Heart left ventricle (tissue), 16 donors: Measurements from ENCODE around the gene LRRC1. TPM values are rescaled to one million over a fixed set of nuclear protein-coding genes. Genes with fewer than 3 reads are reported as not detected.
A peak's percentile ranks its signal among the peaks of the same experiment; 100 is the strongest.

Experiments used
- ATAC-seq, 4 donors: fragments of 200-7000 bp; cut with Tn5 transposase; one replicate each; pipeline ENCODE4 v1.9.1; 2020 to 2022; ENCODE audit warnings: moderate library complexity in 4 of 4, mild to moderate bottlenecking in 3 of 4, moderate number of reproducible peaks in 1 of 4
- DNase-seq, 5 donors: peaks; one replicate each; pipeline ENCODE4 v3.0.0-alpha.2; 2020
- H3K27ac ChIP-seq, 12 donors: fragments of 200-600 bp; sonication (generic) in 4 of 12; one replicate each; pipeline versions ENCODE4 v1.5.0 to v1.8.0; 2016 to 2022; ENCODE audit warnings: mild to moderate bottlenecking in 2 of 12
- H3K27me3 ChIP-seq, 9 donors: fragments of 200-600 bp; sonication (generic) in 2 of 9; one replicate each; pipeline versions ENCODE4 v1.5.1 to v1.8.0; 2016 to 2022; ENCODE audit warnings: mild to moderate bottlenecking in 3 of 9
- H3K36me3 ChIP-seq, 9 donors: fragments of 200-600 bp; sonication (generic) in 2 of 9; one replicate each; pipeline versions ENCODE4 v1.5.0 to v1.8.0; 2018 to 2022; ENCODE audit warnings: mild to moderate bottlenecking in 2 of 9
- H3K4me1 ChIP-seq, 12 donors: fragments of 200-600 bp; sonication (generic) in 4 of 12; one replicate each; pipeline versions ENCODE4 v1.5.0 to v1.8.0; 2016 to 2022; ENCODE audit warnings: mild to moderate bottlenecking in 3 of 12
- H3K4me3 ChIP-seq, 12 donors: fragments of 200-600 bp; sonication (generic) in 4 of 12; one replicate each; pipeline versions ENCODE4 v1.5.0 to v1.8.0; 2017 to 2022; ENCODE audit warnings: mild to moderate bottlenecking in 9 of 12, moderate library complexity in 4 of 12
- H3K9me3 ChIP-seq, 12 donors: fragments of 200-600 bp; sonication (generic) in 4 of 12; one replicate each; pipeline versions ENCODE4 v1.5.0 to v1.8.0; 2016 to 2022; ENCODE audit warnings: mild to moderate bottlenecking in 1 of 12
- POLR2A ChIP-seq, 2 donors: fragments of 450-650 bp; IDR thresholded peaks; one replicate each; pipeline ENCODE4 v1.6.1; 2017; ENCODE audit warnings: antibody characterized with exemption in 2 of 2, mild to moderate bottlenecking in 2 of 2, moderate library complexity in 2 of 2
- WGBS, 4 donors: extraction: QIAGEN DNeasy Blood & Tissue Kit in 2 of 4; methylation state at CpG; one replicate each; pipeline versions ENCODE4 v1.1.5 to v1.1.7; 2013 to 2018; 5-methylcytosine and 5-hydroxymethylcytosine counted together
- intact Hi-C, 10 donors: fragments of 100-400 bp; cut with DNase I; formaldehyde crosslinking; loops; one replicate each; pipeline versions ENCODE4 v1.11.1 to v1.14.2; 2022
- polyA plus RNA-seq, 2 donors: library from polyadenylated mRNA; stranded (reverse); fragments of 200-250 nt; gene quantifications; one replicate each; pipeline ENCODE4 v1.2.3, GENCODE V29; 2013
- total RNA-seq, 9 donors: library from RNA; depleted of rRNA in 2 of 9; stranded (reverse); fragments of >200 nt in 2 of 9; fragmentation: NEBNext Ultra II Directional in 3 of 9; extraction: Animal tissue kit (Norgen Biotek cat#: 25700) in 3 of 9; gene quantifications; one replicate each; pipeline versions ENCODE4 v1.1.0 to v1.2.4, GENCODE V29; 2016 to 2023
- TF ChIP-seq, protein P1 (sequence below), 12 donors: fragments of 200-600 bp; sonication (generic) in 4 of 12; IDR thresholded peaks; one replicate each; pipeline versions ENCODE4 v1.5.0 to v1.8.0; 2018 to 2022; ENCODE audit warnings: antibody characterized with exemption in 12 of 12, mild to moderate bottlenecking in 5 of 12
- donor health status: ischemic (EF 13 %, LVEDD 7.1; RV severe dilation, severe dysfunction).
- donor health status: healthy with polysubstance abuse.
- donor health status: DM: no; HTN: yes; CAD: no.
- donor health status: DM: no; HTN: no; CAD: no.
- donor health status: ischemic (EF 25% LVEDD 6.9; RV normal size, moderate dysfunction).
- donor health status: ischemic (EF 25% LVEDD 5.7; RV mildly dilated, moderate dysfunction).
- donor health status: healthy.
- donor health status: DM: yes; HTN: yes; CAD: no.
- donor health status: ischemic (EF 35%, LVEDD 5.7; RV mildly dilated, moderate dysfunction).
- donor health status: nonischemic (EF 11% LVEDD 7.7; RV severe dilation, severe dysfunction).
- donor health status: DM: yes; HTN: yes; CAD: no.
- donor health status: PGD.
- donor health status: ischemic (EF 29% LVEDD 5.4; RV normal size, mild dysfunction).
- donor health status: nonischemic (EF 23%, LVEDD 6.1; RV moderate dilation, normal function).

Gene LRRC1
- total and polyA plus RNA-seq, 11 donors: 1.2 to 11.2 (median 3.3) TPM

GRCh38 chr6:53811082-53811481 is 16.3 kb downstream of the LRRC1 start:
- Histone ChIP-seq H3K4me1 (peaks cover 0 to 31% (median 11%) of the 10 kb centered on the region in 12 donors), H3K27ac (peak overlapping the region in 6 of 12 donors; percentile 10 to 44 (median 22)), H3K36me3 (no peaks in the 10 kb centered on the region), H3K27me3 (no peaks in the 10 kb centered on the region), H3K4me3 (no peak overlapping the region), H3K9me3 (no peaks in the 10 kb centered on the region)
- DNase-seq: peak in 1 of 5 donors; percentile 30
- intact Hi-C loops: no loop called here
- ATAC-seq: peak in 3 of 4 donors; percentile 56 to 61 (median 58)
- TF ChIP-seq, protein P1, sequence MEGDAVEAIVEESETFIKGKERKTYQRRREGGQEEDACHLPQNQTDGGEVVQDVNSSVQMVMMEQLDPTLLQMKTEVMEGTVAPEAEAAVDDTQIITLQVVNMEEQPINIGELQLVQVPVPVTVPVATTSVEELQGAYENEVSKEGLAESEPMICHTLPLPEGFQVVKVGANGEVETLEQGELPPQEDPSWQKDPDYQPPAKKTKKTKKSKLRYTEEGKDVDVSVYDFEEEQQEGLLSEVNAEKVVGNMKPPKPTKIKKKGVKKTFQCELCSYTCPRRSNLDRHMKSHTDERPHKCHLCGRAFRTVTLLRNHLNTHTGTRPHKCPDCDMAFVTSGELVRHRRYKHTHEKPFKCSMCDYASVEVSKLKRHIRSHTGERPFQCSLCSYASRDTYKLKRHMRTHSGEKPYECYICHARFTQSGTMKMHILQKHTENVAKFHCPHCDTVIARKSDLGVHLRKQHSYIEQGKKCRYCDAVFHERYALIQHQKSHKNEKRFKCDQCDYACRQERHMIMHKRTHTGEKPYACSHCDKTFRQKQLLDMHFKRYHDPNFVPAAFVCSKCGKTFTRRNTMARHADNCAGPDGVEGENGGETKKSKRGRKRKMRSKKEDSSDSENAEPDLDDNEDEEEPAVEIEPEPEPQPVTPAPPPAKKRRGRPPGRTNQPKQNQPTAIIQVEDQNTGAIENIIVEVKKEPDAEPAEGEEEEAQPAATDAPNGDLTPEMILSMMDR (IDR thresholded peaks at IDR 0.05): no peak
- TF ChIP-seq POLR2A (IDR thresholded peaks at IDR 0.05): no peak
- WGBS, 4 donors: 39 to 47% (median 43%) methylated on average over 4 of the region's 4 CpGs

DNA sequence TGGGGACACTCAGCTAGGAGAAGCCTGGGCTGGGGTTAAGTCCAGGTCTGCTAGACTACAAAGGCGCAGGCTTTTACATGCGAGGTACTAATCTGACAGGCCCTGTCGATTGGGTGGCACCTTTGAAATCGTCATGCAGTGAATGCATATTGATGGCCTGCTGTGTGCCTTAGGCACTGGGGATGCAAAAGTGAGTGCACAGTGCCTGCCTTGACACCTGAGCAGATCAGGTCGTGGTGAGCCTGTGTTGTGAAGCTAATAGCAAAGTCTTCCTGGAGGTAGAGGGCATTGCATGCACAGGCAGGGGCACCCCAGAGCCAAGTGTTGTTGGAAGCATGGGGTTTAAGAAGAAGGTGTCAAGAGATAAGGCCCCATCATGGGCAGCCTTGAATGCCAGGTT is 16.9 kb downstream of the LRRC1 start:
- Histone ChIP-seq H3K4me3 (no peak overlapping the region), H3K27ac (peak overlapping the region in 1 of 12 donors; percentile 34), H3K36me3 (no peaks in the 10 kb centered on the region), H3K9me3 (no peaks in the 10 kb centered on the region), H3K27me3 (no peaks in the 10 kb centered on the region), H3K4me1 (peaks cover 0 to 34% (median 11%) of the 10 kb centered on the region in 12 donors)
- intact Hi-C loops: no loop called here
- DNase-seq: no peak
- TF ChIP-seq, protein P1 (IDR thresholded peaks at IDR 0.05): no peak
- TF ChIP-seq POLR2A (IDR thresholded peaks at IDR 0.05): no peak
- 82 to 87% (median 84%) methylated on average over 5 of the region's 5 CpGs for WGBS, 4 donors
- peak in 1 of 4 donors; percentile 7 for ATAC-seq

DNA sequence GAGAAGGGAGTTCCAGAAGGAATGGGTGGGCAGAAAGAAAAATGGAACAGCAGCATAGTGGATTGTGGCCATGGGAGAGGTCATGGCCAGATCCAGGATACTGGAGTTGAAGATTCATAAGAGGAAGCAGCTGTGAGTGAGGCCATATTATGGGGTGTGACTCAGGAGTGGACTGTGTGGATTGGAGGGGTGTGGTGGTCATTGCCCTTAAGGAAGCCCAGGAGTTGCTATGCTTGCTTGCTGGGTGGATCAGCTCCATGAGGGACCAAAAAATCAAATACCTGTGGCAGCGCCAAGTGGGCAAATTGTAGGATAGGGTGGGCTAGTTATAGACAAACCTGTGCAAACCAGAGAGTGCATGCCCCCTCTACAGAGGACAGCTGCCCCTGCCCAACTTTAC is 18.3 kb downstream of the LRRC1 start:
- Histone ChIP-seq H3K9me3 (no peaks in the 10 kb centered on the region), H3K27me3 (no peaks in the 10 kb centered on the region), H3K4me1 (peaks cover 0 to 31% (median 11%) of the 10 kb centered on the region in 12 donors), H3K27ac (no peak overlapping the region), H3K4me3 (no peak overlapping the region), H3K36me3 (no peaks in the 10 kb centered on the region)
- intact Hi-C loops: no loop called here
- no peak for DNase-seq
- WGBS, 4 donors: 98 to 100% (median 100%) methylated on average over 1 of the region's 1 CpG
- TF ChIP-seq, protein P1 (IDR thresholded peaks at IDR 0.05): no peak
- TF ChIP-seq POLR2A (IDR thresholded peaks at IDR 0.05): no peak
- ATAC-seq: no peak

GRCh38 chr6:53813801-53814200 is 19.0 kb downstream of the LRRC1 start:
- 73 to 85% (median 81%) methylated on average over 1 of the region's 1 CpG for WGBS, 4 donors
- TF ChIP-seq, protein P1 (IDR thresholded peaks at IDR 0.05): no peak
- TF ChIP-seq POLR2A (IDR thresholded peaks at IDR 0.05): no peak
- no peak overlapping the region for H3K27ac ChIP-seq
- no peak overlapping the region for H3K4me3 ChIP-seq
- no peak for DNase-seq
- H3K9me3 ChIP-seq: no peaks in the 10 kb centered on the region
- ATAC-seq: no peak
- no peaks in the 10 kb centered on the region for H3K36me3 ChIP-seq
- H3K4me1 ChIP-seq: peaks cover 0 to 34% (median 10%) of the 10 kb centered on the region in 12 donors
- intact Hi-C loops: no loop called here
- no peaks in the 10 kb centered on the region for H3K27me3 ChIP-seq
